Right lobe of liver (tissue), 6 donors: ENCODE measurements around the gene NCR3LG1. TPM values are rescaled to one million over a fixed set of nuclear protein-coding genes. Genes with fewer than 3 reads are reported as not detected.

ENCODE experiments used
- ATAC-seq, 4 donors: fragments of 200-7000 bp; cut with Tn5 transposase; one replicate each; pipeline ENCODE4 v1.9.1; 2020; ENCODE audit warnings: mild to moderate bottlenecking in 4 of 4, moderate library complexity in 4 of 4
- DNase-seq, 3 donors: peaks; one replicate each; pipeline ENCODE4 v3.0.0-alpha.2; 2020
- H3K27ac ChIP-seq, 3 donors: fragments of 200-600 bp; one replicate each; pipeline ENCODE4 v1.8.0; 2022
- H3K27me3 ChIP-seq, 2 donors: fragments of 200-600 bp; one replicate each; pipeline ENCODE4 v1.8.0; 2022
- H3K36me3 ChIP-seq, 4 donors: fragments of 200-600 bp; sonication (generic) in 1 of 4; one replicate each; pipeline versions ENCODE4 v1.5.1 to v1.8.0; 2017 to 2022; ENCODE audit warnings: control low read depth in 1 of 4
- H3K4me1 ChIP-seq, 4 donors: fragments of 200-600 bp; sonication (generic) in 1 of 4; one replicate each; pipeline versions ENCODE4 v1.5.1 to v1.8.0; 2017 to 2022; ENCODE audit warnings: control low read depth in 1 of 4
- H3K4me3 ChIP-seq, 3 donors: fragments of 200-600 bp; one replicate each; pipeline ENCODE4 v1.8.0; 2022
- H3K9me3 ChIP-seq, 4 donors: fragments of 200-600 bp; sonication (generic) in 1 of 4; one replicate each; pipeline versions ENCODE4 v1.5.1 to v1.8.0; 2017 to 2022; ENCODE audit warnings: control low read depth in 1 of 4
- POLR2A ChIP-seq: fragments of 450-650 bp; IDR thresholded peaks from one replicate; pipeline ENCODE4 v1.6.1; 2017; ENCODE audit warnings: antibody characterized with exemption, mild to moderate bottlenecking
- WGBS: methylation state at CpG from one replicate; pipeline ENCODE4 v1.1.6; 2018; ENCODE audit warnings: low coverage, low lambda C conversion rate; ENCODE audit not compliant: insufficient coverage; ENCODE audit errors: missing lambda C conversion rate; 5-methylcytosine and 5-hydroxymethylcytosine counted together
- intact Hi-C, 2 donors: fragments of 100-400 bp; cut with DNase I; formaldehyde crosslinking; loops; one replicate each; pipeline versions ENCODE4 v1.11.2 to v1.14.1; 2022
- total RNA-seq, 6 experiments: library from RNA; depleted of rRNA in 2 of 6; stranded (reverse); fragments of >200 nt in 2 of 6; fragmentation: NEBNext Ultra II Directional in 3 of 6; extraction: Animal tissue kit (Norgen Biotek cat#: 25700) in 3 of 6; gene quantifications; one replicate each; pipeline versions ENCODE4 v1.1.0 to v1.2.4, GENCODE V29; 2016 to 2023
- TF ChIP-seq, protein P1 (sequence below), 4 donors: fragments of 200-600 bp in 3 of 4; fragments of 450-650 bp in 1 of 4; IDR thresholded peaks; one replicate each; pipeline versions ENCODE4 v1.5.1 to v1.8.0; 2016 to 2022; ENCODE audit warnings: antibody characterized with exemption in 4 of 4, mild to moderate bottlenecking in 2 of 4
- donor health status: DM: no; HTN: yes; CAD: no.
- donor health status: DM: no; HTN: no; CAD: no.
- donor health status: DM: no; HTN: no; CAD: no.
- donor health status: DM: no; HTN: yes; CAD: no.
- donor health status: DM: no; HTN: yes; CAD: no.

Gene NCR3LG1
- total RNA-seq, 6 experiments from 2014 or later = 0.15 to 3.2 (median 1.0) TPM

GRCh38 chr11:17388609-17389210 is 37.1 kb downstream of the NCR3LG1 start, which contains the start of gene KCNJ11:
Gene KCNJ11 (minus strand): TSS chr11:17388659. CDS start chr11:17388091, 568 bp downstream.
- no peaks in the 10 kb centered on the region for H3K36me3 ChIP-seq
- H3K9me3 ChIP-seq = no peaks in the 10 kb centered on the region
- peak in 2 of 3 donors; percentile 38 to 64 for DNase-seq
- ATAC-seq = peak; percentile 22 to 52 (median 42)
- H3K27me3 ChIP-seq = no peaks in the 10 kb centered on the region
- no peaks in the 10 kb centered on the region for H3K4me1 ChIP-seq
- peak within 1 kb of the TSS in 1 of 3 donors; percentile 15 for H3K27ac ChIP-seq
- 2% methylated on average over 23 of the region's 53 CpGs for WGBS
- intact Hi-C loops = loop anchor here in 1 of 2 donors (5.0 kb wide), 1 partner anchor 114 kb away; no protein-coding TSS in a partner anchor
- TF ChIP-seq, protein P1, sequence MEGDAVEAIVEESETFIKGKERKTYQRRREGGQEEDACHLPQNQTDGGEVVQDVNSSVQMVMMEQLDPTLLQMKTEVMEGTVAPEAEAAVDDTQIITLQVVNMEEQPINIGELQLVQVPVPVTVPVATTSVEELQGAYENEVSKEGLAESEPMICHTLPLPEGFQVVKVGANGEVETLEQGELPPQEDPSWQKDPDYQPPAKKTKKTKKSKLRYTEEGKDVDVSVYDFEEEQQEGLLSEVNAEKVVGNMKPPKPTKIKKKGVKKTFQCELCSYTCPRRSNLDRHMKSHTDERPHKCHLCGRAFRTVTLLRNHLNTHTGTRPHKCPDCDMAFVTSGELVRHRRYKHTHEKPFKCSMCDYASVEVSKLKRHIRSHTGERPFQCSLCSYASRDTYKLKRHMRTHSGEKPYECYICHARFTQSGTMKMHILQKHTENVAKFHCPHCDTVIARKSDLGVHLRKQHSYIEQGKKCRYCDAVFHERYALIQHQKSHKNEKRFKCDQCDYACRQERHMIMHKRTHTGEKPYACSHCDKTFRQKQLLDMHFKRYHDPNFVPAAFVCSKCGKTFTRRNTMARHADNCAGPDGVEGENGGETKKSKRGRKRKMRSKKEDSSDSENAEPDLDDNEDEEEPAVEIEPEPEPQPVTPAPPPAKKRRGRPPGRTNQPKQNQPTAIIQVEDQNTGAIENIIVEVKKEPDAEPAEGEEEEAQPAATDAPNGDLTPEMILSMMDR (IDR thresholded peaks at IDR 0.05) = no peak
- TF ChIP-seq POLR2A = no peak
- H3K4me3 ChIP-seq = peak within 1 kb of the TSS; percentile 47 to 53 (median 51)

DNA sequence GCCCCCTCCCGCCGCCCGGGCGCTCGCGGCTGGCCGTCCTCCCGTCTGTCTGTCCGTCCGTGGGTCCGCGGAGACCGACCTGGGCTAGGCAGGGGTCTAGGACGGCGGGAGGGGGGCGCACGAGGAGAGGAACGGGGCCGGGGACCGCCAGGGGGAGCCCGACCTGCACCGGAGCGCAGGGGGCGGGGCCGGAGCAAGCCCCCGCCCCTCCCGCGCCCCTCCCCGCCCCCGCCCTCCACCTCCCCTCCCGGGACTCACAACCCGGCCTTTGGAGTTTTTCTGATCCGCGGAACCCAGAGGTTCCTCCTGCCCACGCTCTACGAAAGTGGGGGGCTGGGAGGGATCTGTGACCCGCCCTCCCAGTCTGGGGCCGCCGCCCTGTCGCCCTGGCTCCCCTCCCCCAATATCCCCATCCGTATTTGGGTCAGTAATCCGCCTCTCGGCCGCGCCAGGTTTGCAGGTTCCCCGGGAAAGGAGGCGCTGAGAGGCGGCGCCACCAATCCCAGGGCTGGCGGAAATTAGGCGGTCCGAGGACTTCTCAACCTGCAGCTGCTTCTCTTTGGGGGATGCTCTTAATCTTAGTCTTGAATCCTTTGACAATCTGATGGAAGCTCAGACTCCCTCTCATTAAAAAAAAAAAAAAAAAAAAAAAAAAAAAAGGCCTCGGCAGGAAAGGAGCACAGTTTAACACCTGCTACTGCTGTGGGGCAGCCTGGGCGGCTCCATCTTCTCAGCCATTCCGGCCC is 37.8 kb downstream of the NCR3LG1 start:
- Histone ChIP-seq H3K4me3 (peak overlapping the region; percentile 47 to 53 (median 51)), H3K36me3 (no peaks in the 10 kb centered on the region), H3K27ac (peak overlapping the region in 1 of 3 donors; percentile 15), H3K27me3 (no peaks in the 10 kb centered on the region), H3K9me3 (no peaks in the 10 kb centered on the region), H3K4me1 (no peaks in the 10 kb centered on the region)
- intact Hi-C loops = loop anchor here in 1 of 2 donors (5.0 kb wide), 1 partner anchor 113 kb away; no protein-coding TSS in a partner anchor
- no peak for TF ChIP-seq POLR2A
- TF ChIP-seq, protein P1 (IDR thresholded peaks at IDR 0.05) = peak; percentile 69 to 85 (median 78)
- peak; percentile 86 to 94 (median 92) for ATAC-seq
- WGBS = 9% methylated on average over 24 of the region's 55 CpGs
- DNase-seq = peak; percentile 83 to 90 (median 85)

DNA sequence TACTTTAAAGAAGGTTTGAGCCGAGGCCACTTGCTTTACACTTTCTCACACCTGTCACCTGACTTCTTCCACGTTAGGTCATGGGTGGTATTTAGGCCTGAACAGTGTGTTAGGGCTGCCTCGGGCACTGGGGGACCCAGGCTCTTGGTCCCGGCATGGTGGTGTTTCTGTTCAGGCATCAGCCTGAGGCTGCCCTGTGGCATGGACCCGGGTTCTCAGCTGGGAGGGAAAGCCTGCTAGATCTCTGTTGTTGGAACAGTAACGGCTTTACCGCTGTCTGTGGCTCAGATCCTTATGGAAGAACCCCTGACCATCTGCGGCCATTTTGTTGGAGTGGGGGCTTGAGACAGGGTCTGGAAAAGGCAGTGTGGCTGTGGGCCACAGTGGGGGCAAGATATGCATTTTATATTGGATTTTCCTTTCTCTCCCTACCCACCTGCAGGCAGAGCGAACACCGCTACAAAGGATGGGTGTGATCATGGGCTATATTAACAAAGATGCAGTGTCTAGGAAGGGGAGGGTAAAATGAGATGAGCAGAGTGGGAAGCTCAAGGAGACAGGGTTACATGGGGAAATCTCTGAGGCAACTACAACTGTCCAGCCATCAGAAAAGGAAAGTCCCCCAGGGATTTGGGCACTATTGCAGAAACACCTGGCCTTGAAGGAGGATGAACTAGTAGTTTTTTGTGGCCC is 38.5 kb downstream of the NCR3LG1 start:
- TF ChIP-seq POLR2A = no peak
- TF ChIP-seq, protein P1 (IDR thresholded peaks at IDR 0.05) = no peak

DNA sequence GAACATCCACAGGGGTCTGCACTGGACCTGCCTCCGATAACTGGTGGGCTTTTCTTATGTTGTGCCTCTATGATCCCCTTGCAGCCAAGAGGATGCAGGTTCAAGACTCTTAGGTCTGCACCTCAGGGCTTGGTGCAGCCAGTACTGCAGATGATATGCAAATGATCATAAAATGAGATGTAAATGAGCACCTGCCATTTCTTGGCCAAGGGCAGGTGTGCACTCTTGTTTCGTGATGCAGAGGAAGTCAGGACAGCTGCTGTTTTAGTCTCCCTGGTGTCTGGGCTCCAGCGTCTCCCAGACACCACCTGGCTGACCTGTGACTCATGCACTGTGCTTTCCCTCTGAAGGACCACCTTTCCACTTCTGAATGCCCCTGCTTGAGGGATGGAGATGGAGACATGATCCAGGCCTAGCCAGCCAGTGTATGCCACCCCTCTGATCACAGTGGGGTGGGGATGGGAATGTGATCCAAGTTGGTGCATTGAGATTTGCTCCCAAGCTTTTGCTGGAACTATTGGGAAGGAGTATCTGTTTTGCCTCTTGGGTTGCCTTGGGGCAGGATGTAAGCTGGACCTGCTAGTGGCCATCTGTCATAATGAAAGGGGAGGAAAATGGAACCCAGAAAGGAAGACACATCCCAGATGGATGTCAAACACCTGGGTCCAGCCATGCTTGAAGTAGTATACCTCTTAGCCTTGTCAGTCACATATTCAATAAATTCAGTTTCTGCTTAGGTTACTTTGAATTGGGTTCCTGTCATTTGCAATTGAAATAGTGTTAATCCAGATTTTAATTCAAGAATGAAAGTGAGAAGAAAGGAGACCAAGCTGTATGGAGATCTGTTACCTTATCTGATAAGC is 40.1 kb downstream of the NCR3LG1 start:
- 83% methylated on average over 1 of the region's 3 CpGs for WGBS
- no peak for DNase-seq
- Histone ChIP-seq H3K9me3 (no peaks in the 10 kb centered on the region), H3K4me3 (no peak overlapping the region), H3K27ac (no peak overlapping the region), H3K27me3 (no peaks in the 10 kb centered on the region), H3K36me3 (no peaks in the 10 kb centered on the region), H3K4me1 (no peaks in the 10 kb centered on the region)
- intact Hi-C loops = no loop called here
- TF ChIP-seq POLR2A = no peak
- TF ChIP-seq, protein P1 (IDR thresholded peaks at IDR 0.05) = no peak
- ATAC-seq = no peak

More for the DNA sequence above, 38.5 kb downstream of the NCR3LG1 start:
- no peaks in the 10 kb centered on the region for H3K4me1 ChIP-seq
- no peaks in the 10 kb centered on the region for H3K27me3 ChIP-seq
- intact Hi-C loops = loop anchor here in 1 of 2 donors (5.0 kb wide), 1 partner anchor 112 kb away; no protein-coding TSS in a partner anchor
- H3K36me3 ChIP-seq = no peaks in the 10 kb centered on the region
- ATAC-seq (no peak), DNase-seq (no peak)
- WGBS = 47% methylated on average over 5 of the region's 10 CpGs
- no peaks in the 10 kb centered on the region for H3K9me3 ChIP-seq
- H3K4me3 ChIP-seq = no peak overlapping the region
- H3K27ac ChIP-seq = no peak overlapping the region
